GM12878 (cell line): Measurements from ENCODE around the gene MBIP. TPM values are rescaled to one million over a fixed set of nuclear protein-coding genes. Genes with fewer than 3 reads are reported as not detected.

Source experiments
- ATAC-seq: fragments of 200-7000 bp; cut with Tn5 transposase; 3 replicates; pipeline ENCODE4 v1.9.1; 2020; ENCODE audit warnings: mild to moderate bottlenecking, moderate library complexity
- BruUV-seq: library from RNA; stranded (reverse); fragments of 400-500 nt; replicated peaks from 2 replicates; lab custom pipeline; 2021; lab: Mats Ljungman, UMichigan
- CTCF ChIA-PET: fragments of 300-600 bp; sonication (Branson Sonifier 250); formaldehyde crosslinking; extraction: SDS; loops from one replicate; lab custom pipeline; 2021; ENCODE audit warnings: inconsistent platforms; lab: Yijun Ruan, JAX
- POLR2A ChIA-PET: fragments of 350-600 bp; formaldehyde crosslinking; extraction: SDS; loops from one replicate; lab custom pipeline; 2021; ENCODE audit warnings: inconsistent platforms; lab: Charles Lee
- RAD21 ChIA-PET: fragments of 300-600 bp; sonication (Branson Sonifier 250); formaldehyde crosslinking; loops from one replicate; lab custom pipeline; 2023; ENCODE audit warnings: antibody characterized with exemption; ENCODE audit not compliant: unreplicated experiment; lab: Charles Lee
- SMC1A ChIA-PET: fragments of 300-600 bp; sonication (Branson Sonifier 250); formaldehyde crosslinking; loops from one replicate; lab custom pipeline; 2023; ENCODE audit not compliant: unreplicated experiment, uncharacterized antibody; lab: Charles Lee
- DNase-seq: peaks from one replicate; pipeline ENCODE4 v3.0.0-alpha.2; 2011; ENCODE audit warnings: low read depth, low spot score
- FAIRE-seq: peaks from 3 replicates; lab custom pipeline; 2011; peaks lifted over from hg19 to GRCh38; lab: Jason Lieb, UNC
- H2AFZ ChIP-seq: 2 replicates; pipeline ENCODE4 v1.6.0; 2011; ENCODE audit warnings: low read depth, low read length, control low read depth; ENCODE audit not compliant: control insufficient read depth
- H3K27ac ChIP-seq: 2 replicates; pipeline ENCODE4 v1.5.1; 2011; ENCODE audit warnings: control low read depth; ENCODE audit not compliant: control insufficient read depth, insufficient read depth
- H3K27me3 ChIP-seq, 2 experiments: replicated peaks in 1 of 2; 2 replicates each; pipeline versions ENCODE4 v1.6.0 to v1.6.1; 2011; ENCODE audit warnings: low read length in 1 of 2; ENCODE audit not compliant: control insufficient read depth in 2 of 2, insufficient read depth in 2 of 2
- H3K36me3 ChIP-seq, 2 experiments: 2 replicates each; pipeline ENCODE4 v1.5.1; 2011; ENCODE audit warnings: low read length in 1 of 2; ENCODE audit not compliant: control insufficient read depth in 2 of 2, insufficient read depth in 2 of 2
- H3K4me1 ChIP-seq: 2 replicates; pipeline ENCODE4 v1.6.1; 2011; ENCODE audit warnings: mild to moderate bottlenecking, low read length, moderate library complexity, mixed read lengths; ENCODE audit not compliant: control insufficient read depth, insufficient read depth
- H3K4me2 ChIP-seq: 2 replicates; pipeline ENCODE4 v1.6.0; 2011; ENCODE audit warnings: control low read depth; ENCODE audit not compliant: control insufficient read depth, insufficient read depth
- H3K4me3 ChIP-seq: fragments of 200-600 bp; sonication (generic); 2 replicates; pipeline ENCODE4 v1.5.1; 2016
- H3K79me2 ChIP-seq: 2 replicates; pipeline ENCODE4 v1.6.0; 2011; ENCODE audit warnings: low read length; ENCODE audit not compliant: control insufficient read depth, insufficient read depth
- H3K9ac ChIP-seq: 2 replicates; pipeline ENCODE4 v1.8.0; 2011; ENCODE audit warnings: low read length, control low read depth, mixed read lengths; ENCODE audit not compliant: control insufficient read depth, insufficient read depth
- H3K9me3 ChIP-seq: replicated peaks from 3 replicates; pipeline ENCODE4 v1.5.1; 2011; ENCODE audit warnings: mild to moderate bottlenecking, low read length; ENCODE audit not compliant: control insufficient read depth, insufficient read depth
- H4K20me1 ChIP-seq: 2 replicates; pipeline ENCODE4 v1.6.0; 2011; ENCODE audit not compliant: control insufficient read depth, insufficient read depth
- EZH2 ChIP-seq: IDR thresholded peaks from 2 replicates; pipeline ENCODE4 v1.6.1; 2012; ENCODE audit warnings: low read depth, mild to moderate bottlenecking, control low read depth, inconsistent platforms, low read length, borderline replicate concordance; ENCODE audit not compliant: control insufficient read depth
- HDAC2 ChIP-seq: fragments of 200-600 bp; sonication (generic); IDR thresholded peaks from 2 replicates; pipeline ENCODE4 v1.6.1; 2017
- IRF4 ChIP-seq: IDR thresholded peaks from 2 replicates; pipeline ENCODE4 v1.6.1; 2011; ENCODE audit warnings: low read depth, low read length
- MTA2 ChIP-seq: fragments of 450-650 bp; IDR thresholded peaks from 2 replicates; pipeline ENCODE4 v1.6.1; 2016; ENCODE audit warnings: low read depth, mild to moderate bottlenecking, moderate library complexity
- MYB ChIP-seq: fragments of 150-350 bp; IDR thresholded peaks from 2 replicates; pipeline ENCODE4 v1.6.1; 2014; ENCODE audit warnings: mild to moderate bottlenecking, low read depth, low read length, borderline replicate concordance
- MYC ChIP-seq: IDR thresholded peaks from 2 replicates; pipeline ENCODE4 v1.6.1; 2011; ENCODE audit warnings: mild to moderate bottlenecking, low read length, moderate library complexity, inconsistent platforms; ENCODE audit not compliant: insufficient read depth, insufficient replicate concordance, insufficient read length, severe bottlenecking
- RBBP5 ChIP-seq: fragments of 200-600 bp; sonication (generic); conservative IDR thresholded peaks from 2 replicates; pipeline ENCODE4 v1.6.1; 2016
- RFX5 ChIP-seq: IDR thresholded peaks from 2 replicates; pipeline ENCODE4 v1.6.1; 2011; ENCODE audit warnings: low read depth, low read length, improper control_type of control experiment
- SP1 ChIP-seq: IDR thresholded peaks from one replicate; pipeline ENCODE4 v1.6.1; 2011; ENCODE audit warnings: low read depth, low read length
- TBL1XR1 ChIP-seq: IDR thresholded peaks from 2 replicates; pipeline ENCODE4 v1.6.1; 2012; ENCODE audit warnings: low read depth, low read length, improper control_type of control experiment
- TCF3 ChIP-seq: IDR thresholded peaks from 2 replicates; pipeline ENCODE4 v1.6.1; 2012; ENCODE audit warnings: low read depth, mild to moderate bottlenecking, low read length, borderline replicate concordance; ENCODE audit not compliant: insufficient read depth
- WGBS: methylation state at CpG from one replicate; pipeline ENCODE4 v1.1.6; 2016; ENCODE audit warnings: low lambda C conversion rate; ENCODE audit not compliant: insufficient replicate concordance, insufficient coverage; ENCODE audit errors: missing lambda C conversion rate; 5-methylcytosine and 5-hydroxymethylcytosine counted together
- in situ Hi-C: fragments of 300-500 bp; cut with MboI; formaldehyde crosslinking; loops from 9 replicates; pipeline ENCODE4 v1.14.3; 2018; ENCODE audit warnings: mixed read lengths
- intact Hi-C: fragments of 100-400 bp; cut with micrococcal nuclease; formaldehyde crosslinking; loops from one replicate; pipeline ENCODE4 v1.14.2; 2022; ENCODE audit not compliant: unreplicated experiment
- polyA plus RNA-seq, 11 experiments: library from polyadenylated mRNA; depleted of rRNA in 4 of 11; unstranded in 6 of 11; stranded (reverse) in 5 of 11; fragments of >200 nt; fragmentation: Nextera tagmentation in 4 of 11; fragmentation: Illumina TruSeq in 1 of 11; extraction: Ambion mirVana in 4 of 11; extraction: Trizol in 1 of 11; gene quantifications; 1 replicate in 1 of 11; 2 replicates in 10 of 11; pipeline versions ENCODE4 v1.2.1 to v1.2.3, GENCODE V29; 2011 to 2016; ENCODE audit warnings: inconsistent platforms in 2 of 11, missing spikeins in 2 of 11, low read depth in 1 of 11
- total RNA-seq, 4 experiments: library from RNA; depleted of rRNA in 3 of 4; stranded (reverse); fragments of >200 nt in 3 of 4; fragmentation: Illumina TruSeq in 1 of 4; extraction: Trizol in 1 of 4; gene quantifications; 2 replicates each; pipeline versions ENCODE4 v1.2.1 to v1.2.3, GENCODE V29; 2013 to 2021
- TF ChIP-seq, protein P1 (sequence below): IDR thresholded peaks from 2 replicates; pipeline ENCODE4 v1.6.1; 2011; ENCODE audit warnings: borderline replicate concordance, low read depth, mild to moderate bottlenecking, moderate library complexity, mixed read lengths, low read length; ENCODE audit not compliant: insufficient read depth; ENCODE audit errors: extremely low read length
- TF ChIP-seq, protein P2 (sequence below): fragments of 450-650 bp; IDR thresholded peaks from 2 replicates; pipeline ENCODE4 v1.6.1; 2018; ENCODE audit warnings: borderline replicate concordance, mild to moderate bottlenecking; ENCODE audit not compliant: partially characterized antibody
- TF ChIP-seq, protein P3 (sequence below): fragments of 450-650 bp; IDR thresholded peaks from 2 replicates; pipeline ENCODE4 v1.6.1; 2018; ENCODE audit warnings: mild to moderate bottlenecking, low read depth, moderate library complexity; ENCODE audit not compliant: partially characterized antibody
- TF ChIP-seq, protein P4 (sequence below): IDR thresholded peaks from 2 replicates; pipeline ENCODE4 v1.6.1; 2011; ENCODE audit warnings: low read depth, mild to moderate bottlenecking, low read length, moderate library complexity, borderline replicate concordance; ENCODE audit errors: extremely low read depth

Gene MBIP
- total and polyA plus RNA-seq, 10 of the 15 experiments (the other 5 are each of a cell fraction or from before 2014, with no cell fraction given): 9.0 to 43.5 (median 32.1) TPM

DNA sequence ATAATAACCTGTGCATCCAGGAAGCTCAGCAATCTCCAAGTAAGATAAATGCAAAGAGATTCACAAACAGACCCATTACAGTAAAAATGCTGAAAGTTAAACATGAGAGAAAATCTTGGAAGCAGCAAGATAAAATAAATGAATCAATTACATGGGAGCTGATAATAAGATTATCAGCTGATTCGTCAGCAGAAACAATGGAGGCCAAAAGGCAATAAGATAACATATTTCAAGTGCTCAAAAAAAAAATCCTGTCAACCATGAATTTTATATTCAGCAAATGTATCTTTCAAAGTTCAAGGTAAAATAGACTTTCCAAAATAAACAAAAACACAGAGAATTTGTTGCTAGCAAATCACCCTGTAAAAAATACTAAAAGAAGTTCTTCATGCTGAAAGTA, 36.4 kb upstream of the MBIP start:
- Histone ChIP-seq H3K79me2 (no peaks in the 10 kb centered on the region), H3K27me3 (no peaks in the 10 kb centered on the region), H3K9ac (no peak overlapping the region), H2AFZ (no peak overlapping the region), H3K27ac (no peak overlapping the region), H4K20me1 (no peaks in the 10 kb centered on the region), H3K4me1 (no peaks in the 10 kb centered on the region), H3K4me3 (no peak overlapping the region), H3K4me2 (no peak overlapping the region), H3K9me3 (no peaks in the 10 kb centered on the region; the same call in 2 of the 3 replicates), H3K36me3 (no peaks in the 10 kb centered on the region)
- ChIA-PET POLR2A (no interaction called here), CTCF (no interaction called here), SMC1A (no interaction called here), RAD21 (no interaction called here)
- ATAC-seq (no peak), DNase-seq (no peak), FAIRE-seq (no peak)
- intact Hi-C loops (no loop called here), in situ Hi-C loops (no loop called here)
- WGBS: 32% methylated on average over 1 of the region's 1 CpG
- no TSS peak for BruUV-seq
- TF ChIP-seq TCF3 (no peak), RBBP5 (no peak), HDAC2 (no peak), IRF4 (no peak), SP1 (no peak), MYB (no peak), EZH2 (no peak), MTA2 (no peak), TBL1XR1 (no peak), MYC (no peak), RFX5 (no peak)
- TF ChIP-seq, protein P1, sequence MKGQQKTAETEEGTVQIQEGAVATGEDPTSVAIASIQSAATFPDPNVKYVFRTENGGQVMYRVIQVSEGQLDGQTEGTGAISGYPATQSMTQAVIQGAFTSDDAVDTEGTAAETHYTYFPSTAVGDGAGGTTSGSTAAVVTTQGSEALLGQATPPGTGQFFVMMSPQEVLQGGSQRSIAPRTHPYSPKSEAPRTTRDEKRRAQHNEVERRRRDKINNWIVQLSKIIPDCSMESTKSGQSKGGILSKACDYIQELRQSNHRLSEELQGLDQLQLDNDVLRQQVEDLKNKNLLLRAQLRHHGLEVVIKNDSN: no peak
- TF ChIP-seq, protein P2, sequence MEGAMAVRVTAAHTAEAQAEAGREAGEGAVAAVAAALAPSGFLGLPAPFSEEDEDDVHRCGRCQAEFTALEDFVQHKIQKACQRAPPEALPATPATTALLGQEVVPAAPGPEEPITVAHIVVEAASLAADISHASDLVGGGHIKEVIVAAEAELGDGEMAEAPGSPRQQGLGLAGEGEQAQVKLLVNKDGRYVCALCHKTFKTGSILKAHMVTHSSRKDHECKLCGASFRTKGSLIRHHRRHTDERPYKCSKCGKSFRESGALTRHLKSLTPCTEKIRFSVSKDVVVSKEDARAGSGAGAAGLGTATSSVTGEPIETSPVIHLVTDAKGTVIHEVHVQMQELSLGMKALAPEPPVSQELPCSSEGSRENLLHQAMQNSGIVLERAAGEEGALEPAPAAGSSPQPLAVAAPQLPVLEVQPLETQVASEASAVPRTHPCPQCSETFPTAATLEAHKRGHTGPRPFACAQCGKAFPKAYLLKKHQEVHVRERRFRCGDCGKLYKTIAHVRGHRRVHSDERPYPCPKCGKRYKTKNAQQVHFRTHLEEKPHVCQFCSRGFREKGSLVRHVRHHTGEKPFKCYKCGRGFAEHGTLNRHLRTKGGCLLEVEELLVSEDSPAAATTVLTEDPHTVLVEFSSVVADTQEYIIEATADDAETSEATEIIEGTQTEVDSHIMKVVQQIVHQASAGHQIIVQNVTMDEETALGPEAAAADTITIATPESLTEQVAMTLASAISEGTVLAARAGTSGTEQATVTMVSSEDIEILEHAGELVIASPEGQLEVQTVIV: no peak
- TF ChIP-seq, protein P3, sequence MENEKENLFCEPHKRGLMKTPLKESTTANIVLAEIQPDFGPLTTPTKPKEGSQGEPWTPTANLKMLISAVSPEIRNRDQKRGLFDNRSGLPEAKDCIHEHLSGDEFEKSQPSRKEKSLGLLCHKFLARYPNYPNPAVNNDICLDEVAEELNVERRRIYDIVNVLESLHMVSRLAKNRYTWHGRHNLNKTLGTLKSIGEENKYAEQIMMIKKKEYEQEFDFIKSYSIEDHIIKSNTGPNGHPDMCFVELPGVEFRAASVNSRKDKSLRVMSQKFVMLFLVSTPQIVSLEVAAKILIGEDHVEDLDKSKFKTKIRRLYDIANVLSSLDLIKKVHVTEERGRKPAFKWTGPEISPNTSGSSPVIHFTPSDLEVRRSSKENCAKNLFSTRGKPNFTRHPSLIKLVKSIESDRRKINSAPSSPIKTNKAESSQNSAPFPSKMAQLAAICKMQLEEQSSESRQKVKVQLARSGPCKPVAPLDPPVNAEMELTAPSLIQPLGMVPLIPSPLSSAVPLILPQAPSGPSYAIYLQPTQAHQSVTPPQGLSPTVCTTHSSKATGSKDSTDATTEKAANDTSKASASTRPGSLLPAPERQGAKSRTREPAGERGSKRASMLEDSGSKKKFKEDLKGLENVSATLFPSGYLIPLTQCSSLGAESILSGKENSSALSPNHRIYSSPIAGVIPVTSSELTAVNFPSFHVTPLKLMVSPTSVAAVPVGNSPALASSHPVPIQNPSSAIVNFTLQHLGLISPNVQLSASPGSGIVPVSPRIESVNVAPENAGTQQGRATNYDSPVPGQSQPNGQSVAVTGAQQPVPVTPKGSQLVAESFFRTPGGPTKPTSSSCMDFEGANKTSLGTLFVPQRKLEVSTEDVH: no peak
- TF ChIP-seq, protein P4, sequence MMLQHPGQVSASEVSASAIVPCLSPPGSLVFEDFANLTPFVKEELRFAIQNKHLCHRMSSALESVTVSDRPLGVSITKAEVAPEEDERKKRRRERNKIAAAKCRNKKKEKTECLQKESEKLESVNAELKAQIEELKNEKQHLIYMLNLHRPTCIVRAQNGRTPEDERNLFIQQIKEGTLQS: no peak
